Progenitor cell of endocrine pancreas (in vitro differentiated cells): ENCODE data around the gene HIPK2. TPM values are rescaled to one million over a fixed set of nuclear protein-coding genes. Genes with fewer than 3 reads are reported as not detected.

ENCODE experiments used
- DNase-seq: peaks from one replicate; pipeline ENCODE4 v3.0.0; 2021; ENCODE audit warnings: low spot score; ENCODE audit not compliant: unreplicated experiment
- H3K27ac Mint-ChIP-seq: 2 replicates; pipeline ENCODE4 v1.8.0; 2021; ENCODE audit warnings: mild to moderate bottlenecking, moderate library complexity, mixed read lengths
- H3K27me3 Mint-ChIP-seq: 2 replicates; pipeline ENCODE4 v1.8.0; 2021; ENCODE audit warnings: mixed read lengths
- H3K36me3 Mint-ChIP-seq: 2 replicates; pipeline ENCODE4 v1.8.0; 2022; ENCODE audit warnings: mixed read lengths; ENCODE audit not compliant: insufficient read depth
- H3K4me1 Mint-ChIP-seq: 2 replicates; pipeline ENCODE4 v1.8.0; 2021; ENCODE audit warnings: low read depth, mixed read lengths
- H3K4me3 Mint-ChIP-seq: 2 replicates; pipeline ENCODE4 v1.8.0; 2021; ENCODE audit warnings: low read depth, mild to moderate bottlenecking, moderate library complexity, mixed read lengths
- H3K9me3 Mint-ChIP-seq: 2 replicates; pipeline ENCODE4 v1.8.0; 2021; ENCODE audit warnings: low read depth, mixed read lengths
- CTCF ChIP-seq: fragments of 200-600 bp; sonication (generic); IDR thresholded peaks from one replicate; pipeline ENCODE4 v1.5.0; 2021; ENCODE audit warnings: antibody characterized with exemption, mild to moderate bottlenecking; ENCODE audit not compliant: unreplicated experiment
- long read RNA-seq: library from polyadenylated mRNA; unstranded; transcript quantifications from one replicate; pipeline ENCODE4 v2.0.0, GENCODE V29; 2020
- total RNA-seq: library from RNA; stranded (reverse); gene quantifications from 2 replicates; pipeline ENCODE4 v1.2.1, GENCODE V29; 2021

The HIPK2 gene
- total RNA-seq: 136 and 146 TPM in 2 replicates
- long read RNA-seq, partial matches to known transcripts: 12 of 121 reads
- long read RNA-seq, other reads (novel, unspliced or antisense): 109 of 121 reads

- Mint-ChIP-seq H3K4me3 (peak within 1 kb of the TSS; percentile 95), H3K27ac (peak within 1 kb of the TSS; percentile 99), H3K4me1 (peaks cover 37% of the 10 kb centered on the region), H3K36me3 (peaks cover 4% of the 10 kb centered on the region), H3K9me3 (no peaks in the 10 kb centered on the region), H3K27me3 (peaks cover 13% of the 10 kb centered on the region)
- peak; percentile 70 for DNase-seq
- no peak for TF ChIP-seq CTCF
Observed at GRCh38 chr7:139777948-139778841, at the start of gene HIPK2. Gene HIPK2 (minus strand): TSS chr7:139777998. CDS start chr7:139777623, 375 bp downstream.

- Mint-ChIP-seq H3K4me1 (peaks cover 25% of the 10 kb centered on the region), H3K36me3 (peaks cover 1% of the 10 kb centered on the region), H3K27me3 (no peaks in the 10 kb centered on the region), H3K4me3 (no peak overlapping the region), H3K9me3 (no peaks in the 10 kb centered on the region), H3K27ac (no peak overlapping the region)
- TF ChIP-seq CTCF: no peak
- DNase-seq: no peak
Observed at GRCh38 chr7:139827042-139827441, 49.2 kb upstream of the HIPK2 start.

GRCh38 chr7:139825666-139826290, 48.0 kb upstream of the HIPK2 start:
- H3K27me3 Mint-ChIP-seq: no peaks in the 10 kb centered on the region
- H3K36me3 Mint-ChIP-seq: peaks cover 1% of the 10 kb centered on the region
- H3K4me3 Mint-ChIP-seq: no peak overlapping the region
- H3K27ac Mint-ChIP-seq: no peak overlapping the region
- no peak for DNase-seq
- no peaks in the 10 kb centered on the region for H3K9me3 Mint-ChIP-seq
- TF ChIP-seq CTCF: no peak
- peaks cover 21% of the 10 kb centered on the region for H3K4me1 Mint-ChIP-seq

GRCh38 chr7:139823959-139824521, 46.2 kb upstream of the HIPK2 start:
- H3K9me3 Mint-ChIP-seq: no peaks in the 10 kb centered on the region

More at GRCh38 chr7:139823959-139824521, 46.2 kb upstream of the HIPK2 start:
- no peak overlapping the region for H3K4me3 Mint-ChIP-seq
- no peaks in the 10 kb centered on the region for H3K27me3 Mint-ChIP-seq
- H3K4me1 Mint-ChIP-seq: peaks cover 4% of the 10 kb centered on the region
- no peak for TF ChIP-seq CTCF
- H3K36me3 Mint-ChIP-seq: peaks cover 1% of the 10 kb centered on the region
- H3K27ac Mint-ChIP-seq: no peak overlapping the region
- no peak for DNase-seq
